ENCODE data around the gene WWOX. TPM values are rescaled to one million over a fixed set of nuclear protein-coding genes. Genes with fewer than 3 reads are reported as not detected.

Gene WWOX
- total and polyA plus RNA-seq, 4 donors, result 5.4 to 61.5 (median 18.4) TPM

DNA sequence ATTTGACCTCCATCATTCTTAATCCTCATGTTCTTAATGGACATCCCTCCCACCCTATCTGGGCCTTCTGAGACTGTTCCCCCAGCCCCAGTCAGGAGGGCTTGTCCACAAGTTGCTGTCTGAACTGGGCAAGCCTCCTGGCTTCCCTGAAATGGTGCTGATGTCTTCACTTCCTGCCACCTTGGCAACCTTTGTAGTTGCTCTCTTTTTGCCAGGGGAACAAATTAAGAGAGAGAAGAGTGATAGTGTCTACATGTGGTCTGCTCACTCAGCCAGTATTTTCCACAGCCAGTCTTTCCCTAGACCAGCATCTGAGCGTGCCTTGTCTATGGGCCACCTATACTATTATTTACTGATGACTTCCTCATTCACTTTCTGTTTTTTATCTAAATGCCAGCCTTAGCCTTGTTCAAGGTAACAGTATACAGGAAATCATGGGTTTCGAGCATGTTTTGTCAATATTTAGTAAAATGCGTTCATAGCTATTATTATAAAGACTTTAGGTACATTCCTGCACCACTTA, 791.0 kb downstream of the WWOX start:
- no peak for ATAC-seq (ENCODE audit: insufficient read depth, low FRiP score)
- Histone ChIP-seq H3K4me3 (no peak overlapping the region), H3K27ac (ENCODE audit: low read depth in 1 of 2, low read length in 1 of 2) (no peak overlapping the region), H3K36me3 (ENCODE audit: control insufficient read depth in 4 of 4, insufficient read depth in 4 of 4, low read length in 4 of 4) (no peaks in the 10 kb centered on the region), H3K4me1 (ENCODE audit: control insufficient read depth in 5 of 5, insufficient read depth in 5 of 5, low read length in 5 of 5) (peaks cover 0 to 9% (median 0%) of the 10 kb centered on the region in 5 donors), H3K27me3 (ENCODE audit: control insufficient read depth in 3 of 3, insufficient read depth in 3 of 3, low read length in 2 of 3) (no peaks in the 10 kb centered on the region), H3K9ac (ENCODE audit: insufficient read depth in 1 of 2, low read length in 2 of 2) (no peak overlapping the region), H3K9me3 (ENCODE audit: control insufficient read depth in 4 of 4, insufficient read depth in 3 of 4, low read length in 3 of 4) (no peaks in the 10 kb centered on the region)
- no peak for DNase-seq
- TF ChIP-seq, protein P1, sequence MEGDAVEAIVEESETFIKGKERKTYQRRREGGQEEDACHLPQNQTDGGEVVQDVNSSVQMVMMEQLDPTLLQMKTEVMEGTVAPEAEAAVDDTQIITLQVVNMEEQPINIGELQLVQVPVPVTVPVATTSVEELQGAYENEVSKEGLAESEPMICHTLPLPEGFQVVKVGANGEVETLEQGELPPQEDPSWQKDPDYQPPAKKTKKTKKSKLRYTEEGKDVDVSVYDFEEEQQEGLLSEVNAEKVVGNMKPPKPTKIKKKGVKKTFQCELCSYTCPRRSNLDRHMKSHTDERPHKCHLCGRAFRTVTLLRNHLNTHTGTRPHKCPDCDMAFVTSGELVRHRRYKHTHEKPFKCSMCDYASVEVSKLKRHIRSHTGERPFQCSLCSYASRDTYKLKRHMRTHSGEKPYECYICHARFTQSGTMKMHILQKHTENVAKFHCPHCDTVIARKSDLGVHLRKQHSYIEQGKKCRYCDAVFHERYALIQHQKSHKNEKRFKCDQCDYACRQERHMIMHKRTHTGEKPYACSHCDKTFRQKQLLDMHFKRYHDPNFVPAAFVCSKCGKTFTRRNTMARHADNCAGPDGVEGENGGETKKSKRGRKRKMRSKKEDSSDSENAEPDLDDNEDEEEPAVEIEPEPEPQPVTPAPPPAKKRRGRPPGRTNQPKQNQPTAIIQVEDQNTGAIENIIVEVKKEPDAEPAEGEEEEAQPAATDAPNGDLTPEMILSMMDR (IDR thresholded peaks at IDR 0.05; ENCODE audit: control extremely low read depth, extremely low read depth), result no peak
- WGBS, 2 donors, result 89 to 90% methylated on average over 3 of the region's 3 CpGs

DNA sequence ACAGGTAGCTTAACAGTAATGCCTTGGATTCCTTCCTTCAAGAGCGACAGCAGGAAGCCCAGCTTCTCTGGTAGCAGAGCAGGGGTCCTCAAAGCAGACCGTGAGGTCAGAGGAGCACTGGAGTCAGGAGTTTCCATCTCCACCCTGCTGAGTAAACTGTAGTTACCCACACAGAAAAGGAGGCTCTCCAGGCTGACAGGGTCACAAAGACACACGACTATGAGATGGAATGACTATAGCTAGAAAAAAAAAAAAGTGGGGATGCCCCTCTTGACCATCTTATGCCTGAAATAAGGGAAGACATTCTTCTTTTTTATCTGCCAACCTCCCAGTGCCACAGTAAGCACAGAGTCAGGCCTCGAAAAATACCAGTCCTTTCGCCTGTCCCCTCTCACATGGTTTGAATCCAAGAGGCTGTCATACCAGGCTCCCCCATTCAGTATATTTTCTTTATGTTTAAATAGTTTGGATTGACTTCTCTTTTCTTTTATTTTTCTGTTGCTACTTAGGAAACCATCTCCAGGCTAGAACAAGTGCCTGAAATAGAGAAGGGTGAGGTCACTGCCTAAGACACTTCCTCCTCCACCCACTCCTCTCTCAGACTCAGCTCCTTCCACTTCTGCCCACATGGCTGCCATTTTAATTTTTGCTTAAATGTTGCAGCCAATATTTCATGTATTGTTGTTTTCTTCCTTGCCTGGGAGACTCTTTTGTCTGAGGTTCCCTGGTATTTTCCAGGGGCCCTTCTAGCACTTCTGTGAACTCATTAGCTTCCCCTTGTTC, 793.7 kb downstream of the WWOX start:
- no peaks in the 10 kb centered on the region for H3K36me3 ChIP-seq (ENCODE audit: control insufficient read depth in 4 of 4, insufficient read depth in 4 of 4, low read length in 4 of 4)
- WGBS, 2 donors, result 87 to 89% methylated on average over 5 of the region's 5 CpGs
- H3K4me3 ChIP-seq, result no peak overlapping the region
- peak; percentile 53 for ATAC-seq (ENCODE audit: insufficient read depth, low FRiP score)
- peaks cover 0 to 9% (median 0%) of the 10 kb centered on the region in 5 donors for H3K4me1 ChIP-seq (ENCODE audit: control insufficient read depth in 5 of 5, insufficient read depth in 5 of 5, low read length in 5 of 5)
- TF ChIP-seq, protein P1 (IDR thresholded peaks at IDR 0.05; ENCODE audit: control extremely low read depth, extremely low read depth), result no peak
- H3K27me3 ChIP-seq (ENCODE audit: control insufficient read depth in 3 of 3, insufficient read depth in 3 of 3, low read length in 2 of 3), result no peaks in the 10 kb centered on the region
- H3K27ac ChIP-seq (ENCODE audit: low read depth in 1 of 2, low read length in 1 of 2), result no peak overlapping the region
- no peak for DNase-seq
- H3K9me3 ChIP-seq (ENCODE audit: control insufficient read depth in 4 of 4, insufficient read depth in 3 of 4, low read length in 3 of 4), result no peaks in the 10 kb centered on the region
- H3K9ac ChIP-seq (ENCODE audit: insufficient read depth in 1 of 2, low read length in 2 of 2), result no peak overlapping the region

DNA sequence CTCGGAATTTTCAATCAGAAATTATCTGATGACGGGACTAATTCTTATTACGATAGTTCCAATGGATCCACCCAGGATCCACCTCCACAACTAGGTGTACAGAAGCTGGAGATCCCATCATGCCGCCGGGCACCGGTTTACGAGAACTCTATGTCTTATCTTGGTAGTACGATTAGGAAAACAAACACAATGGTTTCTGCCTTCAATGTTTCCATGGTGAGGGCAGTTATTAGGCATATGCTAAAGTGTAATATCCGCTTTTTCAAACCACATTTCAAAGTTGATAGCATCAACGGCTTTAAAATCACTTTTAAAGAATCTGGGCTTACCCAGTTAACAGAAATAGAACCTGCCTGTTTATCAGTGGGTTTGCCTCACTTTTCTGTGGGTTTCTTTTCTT, 795.4 kb downstream of the WWOX start:
- peaks cover 0 to under 1% (median 0%) of the 10 kb centered on the region in 5 donors for H3K4me1 ChIP-seq (ENCODE audit: control insufficient read depth in 5 of 5, insufficient read depth in 5 of 5, low read length in 5 of 5)
- H3K9ac ChIP-seq (ENCODE audit: insufficient read depth in 1 of 2, low read length in 2 of 2), result no peak overlapping the region
- no peak for ATAC-seq (ENCODE audit: insufficient read depth, low FRiP score)
- 93% methylated on average over 10 of the region's 10 CpGs for WGBS, 2 donors
- TF ChIP-seq, protein P1 (IDR thresholded peaks at IDR 0.05; ENCODE audit: control extremely low read depth, extremely low read depth), result no peak
- H3K27me3 ChIP-seq (ENCODE audit: control insufficient read depth in 3 of 3, insufficient read depth in 3 of 3, low read length in 2 of 3), result no peaks in the 10 kb centered on the region
- H3K27ac ChIP-seq (ENCODE audit: low read depth in 1 of 2, low read length in 1 of 2), result no peak overlapping the region
- no peak overlapping the region for H3K4me3 ChIP-seq
- H3K9me3 ChIP-seq (ENCODE audit: control insufficient read depth in 4 of 4, insufficient read depth in 3 of 4, low read length in 3 of 4), result no peaks in the 10 kb centered on the region
- no peak for DNase-seq
- H3K36me3 ChIP-seq (ENCODE audit: control insufficient read depth in 4 of 4, insufficient read depth in 4 of 4, low read length in 4 of 4), result no peaks in the 10 kb centered on the region
